AG04450 (cell line): ENCODE data around the gene MARK4. TPM values are rescaled to one million over a fixed set of nuclear protein-coding genes. Genes with fewer than 3 reads are reported as not detected.

Experiments used
- CTCF ChIA-PET: fragments of 300-600, 350-600 bp; formaldehyde crosslinking; extraction: SDS; loops from one replicate; lab custom pipeline; 2022; ENCODE audit warnings: antibody characterized with exemption, inconsistent platforms; lab: Charles Lee
- POLR2A ChIA-PET: fragments of 350-600 bp; formaldehyde crosslinking; extraction: SDS; loops from one replicate; lab custom pipeline; 2021; ENCODE audit warnings: antibody characterized with exemption, inconsistent platforms; lab: Yijun Ruan, JAX
- DNase-seq: peaks from one replicate; pipeline ENCODE4 v3.0.0-alpha.2; 2011; ENCODE audit warnings: low read depth, low spot score
- H3K27ac ChIP-seq: one replicate; pipeline ENCODE4 v1.5.1; 2012; ENCODE audit warnings: low read depth, low read length, control low read depth
- H3K27me3 ChIP-seq: one replicate; pipeline ENCODE4 v1.6.0; 2012; ENCODE audit warnings: low read length; ENCODE audit not compliant: control insufficient read depth, insufficient read depth
- H3K4me3 ChIP-seq: 2 replicates; pipeline ENCODE4 v1.5.1; 2011; ENCODE audit warnings: mild to moderate bottlenecking, low read depth, low read length, control low read depth
- H3K9me3 ChIP-seq: 2 replicates; pipeline ENCODE4 v1.5.1; 2012; ENCODE audit warnings: low read length; ENCODE audit not compliant: control insufficient read depth, insufficient read depth
- polyA minus RNA-seq: library from RNA; depleted of rRNA, polyadenylated mRNA; stranded (reverse); fragments of >200 nt; gene quantifications from 2 replicates; pipeline ENCODE4 v1.2.3, GENCODE V29; 2011; rRNA and poly(A)+ RNA removed
- polyA plus RNA-seq: library from polyadenylated mRNA; depleted of rRNA; stranded (reverse); fragments of >200 nt; gene quantifications from 2 replicates; pipeline ENCODE4 v1.2.3, GENCODE V29; 2011; rRNA removed
- TF ChIP-seq, protein P1 (sequence below): IDR thresholded peaks from 2 replicates; pipeline ENCODE4 v1.5.1; 2011; ENCODE audit warnings: low read depth, low read length, control low read depth, inconsistent platforms

Gene MARK4
- polyA plus RNA-seq, result 12.6 and 18.9 TPM in 2 replicates
- polyA minus RNA-seq, result 26.4 and 37.1 TPM in 2 replicates

DNA sequence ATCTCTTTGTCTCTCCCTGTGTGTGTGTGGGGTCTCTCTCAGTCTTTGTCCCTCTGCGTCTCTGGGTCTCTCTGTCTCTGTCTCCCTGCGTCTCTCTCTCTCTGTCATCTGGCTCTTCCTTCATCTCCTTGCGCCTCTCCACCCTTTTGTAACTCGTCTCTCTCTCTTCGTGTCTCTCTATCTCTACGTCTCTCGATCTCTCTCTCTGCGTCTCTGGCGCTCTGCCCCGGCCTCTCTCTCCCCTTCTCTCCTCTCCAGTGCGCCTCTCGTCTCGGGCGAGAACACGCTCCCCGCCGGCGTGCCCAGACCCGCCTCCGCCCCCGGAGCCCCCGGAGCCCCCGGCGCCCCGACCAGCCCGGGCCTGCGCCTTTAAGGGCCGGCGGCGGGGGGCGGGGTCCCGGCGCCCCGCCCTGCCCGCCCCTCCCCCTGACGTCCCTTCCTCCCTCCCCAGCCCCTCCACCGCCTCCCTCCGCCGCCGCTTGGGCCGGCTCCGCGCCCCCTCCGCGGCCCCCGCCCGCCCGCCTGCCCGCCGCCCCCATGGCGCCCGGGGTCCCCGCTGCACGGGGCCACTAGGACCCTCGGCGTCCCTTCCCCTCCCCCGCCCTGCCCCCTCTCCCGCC, at the start of gene MARK4:
TSS of gene MARK4 (plus strand) at position 440 of the 620 bp plus-strand sequence. CDS start 318 bp downstream, outside the sequence.
- CTCF ChIA-PET, result interaction anchor here (0.6 to 0.9 kb wide), 2 partner anchors 15 to 125 kb away, joined by 3 to 5 read pairs; no protein-coding TSS in a partner anchor
- no peak for DNase-seq
- no peaks in the 10 kb centered on the region for H3K27me3 ChIP-seq
- TF ChIP-seq, protein P1, sequence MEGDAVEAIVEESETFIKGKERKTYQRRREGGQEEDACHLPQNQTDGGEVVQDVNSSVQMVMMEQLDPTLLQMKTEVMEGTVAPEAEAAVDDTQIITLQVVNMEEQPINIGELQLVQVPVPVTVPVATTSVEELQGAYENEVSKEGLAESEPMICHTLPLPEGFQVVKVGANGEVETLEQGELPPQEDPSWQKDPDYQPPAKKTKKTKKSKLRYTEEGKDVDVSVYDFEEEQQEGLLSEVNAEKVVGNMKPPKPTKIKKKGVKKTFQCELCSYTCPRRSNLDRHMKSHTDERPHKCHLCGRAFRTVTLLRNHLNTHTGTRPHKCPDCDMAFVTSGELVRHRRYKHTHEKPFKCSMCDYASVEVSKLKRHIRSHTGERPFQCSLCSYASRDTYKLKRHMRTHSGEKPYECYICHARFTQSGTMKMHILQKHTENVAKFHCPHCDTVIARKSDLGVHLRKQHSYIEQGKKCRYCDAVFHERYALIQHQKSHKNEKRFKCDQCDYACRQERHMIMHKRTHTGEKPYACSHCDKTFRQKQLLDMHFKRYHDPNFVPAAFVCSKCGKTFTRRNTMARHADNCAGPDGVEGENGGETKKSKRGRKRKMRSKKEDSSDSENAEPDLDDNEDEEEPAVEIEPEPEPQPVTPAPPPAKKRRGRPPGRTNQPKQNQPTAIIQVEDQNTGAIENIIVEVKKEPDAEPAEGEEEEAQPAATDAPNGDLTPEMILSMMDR, result no peak
- POLR2A ChIA-PET, result interaction anchor here (0.6 kb wide), 1 partner anchor 205 kb away, joined by 4 read pairs; no protein-coding TSS in a partner anchor
- peak within 1 kb of the TSS; percentile 31 for H3K27ac ChIP-seq
- no peaks in the 10 kb centered on the region; the same call in 1 of the 2 replicates for H3K9me3 ChIP-seq
- peak within 1 kb of the TSS; percentile 80 for H3K4me3 ChIP-seq

DNA sequence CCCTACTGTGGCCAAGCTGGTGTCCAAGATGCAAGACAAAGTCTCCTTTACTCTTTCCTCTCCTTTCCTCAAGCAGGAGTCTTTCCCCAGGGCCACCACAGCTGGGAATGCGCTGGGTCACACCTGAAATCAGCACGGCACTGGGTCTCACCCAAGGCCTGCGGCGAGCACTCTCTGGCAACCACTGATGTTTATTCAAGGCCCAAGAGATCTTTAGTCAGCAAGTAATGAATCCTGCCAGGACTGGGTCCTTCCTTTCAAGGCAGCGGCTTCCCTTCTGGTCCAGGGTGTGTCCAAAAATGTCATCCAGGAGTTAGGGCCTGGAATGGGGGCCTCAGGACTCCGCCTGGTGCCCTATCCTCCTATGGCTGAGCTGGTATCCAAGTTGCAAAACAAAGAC, 48.4 kb upstream of the MARK4 start:
- ChIA-PET CTCF (no interaction called here), POLR2A (interaction anchor here (0.6 to 0.7 kb wide), 2 partner anchors 8 to 10 kb away, joined by 3 to 8 read pairs; no protein-coding TSS in a partner anchor)
- TF ChIP-seq, protein P1, result no peak
- Histone ChIP-seq H3K27ac (no peak overlapping the region), H3K9me3 (no peaks in the 10 kb centered on the region), H3K4me3 (no peak overlapping the region), H3K27me3 (peaks cover 15% of the 10 kb centered on the region)
- DNase-seq, result no peak

DNA sequence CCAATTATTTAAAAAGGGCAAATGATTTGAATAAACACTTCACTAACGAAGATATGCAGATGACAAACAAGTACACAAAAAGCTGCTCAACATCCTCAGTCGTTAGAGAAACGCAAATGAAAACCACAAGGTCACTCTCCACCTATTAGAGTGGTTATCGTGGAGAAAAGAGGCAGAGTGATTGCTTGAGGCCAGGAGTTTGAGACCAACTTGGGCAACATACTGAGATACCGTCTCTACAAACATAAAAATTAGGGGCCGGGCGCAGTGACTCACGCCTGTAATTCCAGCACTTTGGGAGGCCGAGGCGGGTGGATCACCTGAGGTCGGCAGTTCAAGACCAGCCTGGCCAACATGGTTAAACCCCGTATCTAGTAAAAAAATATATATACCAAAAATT, 45.3 kb upstream of the MARK4 start:
- POLR2A ChIA-PET, result no interaction called here
- TF ChIP-seq, protein P1, result no peak
- CTCF ChIA-PET, result no interaction called here

DNA sequence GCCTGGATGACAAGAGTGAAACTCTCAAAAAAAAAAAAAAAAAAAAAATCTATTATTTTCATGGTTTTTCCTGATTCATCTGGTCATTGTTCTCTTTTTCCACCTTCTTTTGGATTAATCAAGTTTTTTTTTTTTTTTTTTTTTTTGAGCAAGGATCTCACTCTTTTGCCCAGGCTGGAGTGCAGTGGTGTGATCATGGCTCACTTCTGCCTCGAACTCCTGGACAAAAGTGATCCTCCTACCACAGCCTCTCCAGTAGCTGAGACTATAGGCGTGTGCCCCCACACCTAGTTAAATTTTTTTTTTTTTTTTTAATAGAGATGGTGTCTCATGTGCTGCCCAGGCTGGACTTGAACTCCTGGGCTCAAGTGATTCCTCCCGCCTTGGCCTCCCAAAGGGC, 44.7 kb upstream of the MARK4 start:
- Histone ChIP-seq H3K27me3 (peaks cover 11% of the 10 kb centered on the region), H3K27ac (no peak overlapping the region), H3K4me3 (no peak overlapping the region), H3K9me3 (no peaks in the 10 kb centered on the region)
- ChIA-PET POLR2A (no interaction called here), CTCF (no interaction called here)
- no peak for DNase-seq
- TF ChIP-seq, protein P1, result no peak

More for the DNA sequence above, 45.3 kb upstream of the MARK4 start:
- Histone ChIP-seq H3K27ac (no peak overlapping the region), H3K9me3 (no peaks in the 10 kb centered on the region), H3K4me3 (no peak overlapping the region), H3K27me3 (peaks cover 10% of the 10 kb centered on the region)
- no peak for DNase-seq

DNA sequence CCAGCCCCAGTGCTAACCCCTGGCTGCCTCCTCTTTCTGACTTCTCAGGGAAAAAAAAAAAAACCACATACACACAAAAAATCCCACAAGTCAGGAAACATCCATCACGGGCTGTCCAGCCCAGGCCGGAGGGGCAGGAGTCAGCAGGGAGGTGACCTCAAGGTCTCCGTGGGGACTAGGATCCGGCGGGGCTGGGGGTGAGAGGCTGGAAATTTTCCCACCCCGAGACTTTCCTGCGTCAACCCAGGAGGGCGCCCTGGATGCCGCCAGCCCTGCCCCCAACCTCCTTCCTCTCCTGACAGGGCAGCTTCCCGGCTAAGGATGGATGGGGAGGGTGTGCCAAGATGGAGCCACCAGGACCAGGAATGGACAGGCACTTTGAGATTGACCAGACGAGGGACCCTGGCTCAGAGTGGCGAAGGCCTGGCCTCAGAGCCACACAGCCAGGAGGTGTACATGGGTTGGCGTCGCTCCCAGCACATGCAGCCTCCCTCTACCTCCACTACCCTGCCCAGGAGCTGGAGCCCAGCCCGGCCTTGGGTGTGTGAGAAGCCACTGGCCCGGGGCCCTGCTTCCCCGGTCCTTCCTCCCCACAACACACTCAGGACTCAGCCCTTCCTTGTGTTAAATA, 39.2 kb upstream of the MARK4 start:
- Histone ChIP-seq H3K27me3 (peaks cover 22% of the 10 kb centered on the region), H3K27ac (no peak overlapping the region), H3K9me3 (no peaks in the 10 kb centered on the region; the same call in 1 of the 2 replicates), H3K4me3 (no peak overlapping the region)
- CTCF ChIA-PET, result no interaction called here
- POLR2A ChIA-PET, result interaction anchor here (0.6 kb wide), 1 partner anchor 34 kb away, joined by 5 read pairs; no protein-coding TSS in a partner anchor
- TF ChIP-seq, protein P1, result no peak
- no peak for DNase-seq
